Kidney glomerular epithelial cell (primary cell): ENCODE results near the gene APOL6.
"Not testable (repeated sequence)": the region's sequence is repeated elsewhere in the genome, so short reads cannot be mapped to it uniquely, and the experiment has no call there.

Experiments used
- DNase-seq: peaks from one replicate; lab custom pipeline; 2025; lab: John Stamatoyannopoulos, UW

APOL6 gene

GRCh38 chr22:35677460-35678187 is 29.4 kb downstream of the APOL6 start:
- DNase-seq = no peak

- DNase-seq = no peak
Measured at GRCh38 chr22:35678836-35679235, 30.6 kb downstream of the APOL6 start.

GRCh38 chr22:35679492-35679891 is 31.2 kb downstream of the APOL6 start:
- not testable (repeated sequence) for DNase-seq

- DNase-seq = no peak
Measured at GRCh38 chr22:35681454-35682052, 33.3 kb downstream of the APOL6 start.

GRCh38 chr22:35683560-35683959 is 35.3 kb downstream of the APOL6 start:
- DNase-seq = no peak

GRCh38 chr22:35684270-35684700 is 36.0 kb downstream of the APOL6 start:
- DNase-seq = no peak

GRCh38 chr22:35684732-35685131 is 36.5 kb downstream of the APOL6 start:
- DNase-seq = no peak

- no peak for DNase-seq
Measured at GRCh38 chr22:35685731-35686130, 37.5 kb downstream of the APOL6 start.

GRCh38 chr22:35686298-35686697 is 38.1 kb downstream of the APOL6 start:
- no peak for DNase-seq

GRCh38 chr22:35687461-35687860 is 39.2 kb downstream of the APOL6 start:
- no peak for DNase-seq

- DNase-seq = no peak
Measured at GRCh38 chr22:35688913-35689675, 40.8 kb downstream of the APOL6 start.

GRCh38 chr22:35690001-35690400 is 41.8 kb downstream of the APOL6 start:
- DNase-seq = no peak

- no peak for DNase-seq
Measured at GRCh38 chr22:35695202-35695601, 47.0 kb downstream of the APOL6 start.

- no peak for DNase-seq
Measured at GRCh38 chr22:35697142-35697541, 48.9 kb downstream of the APOL6 start.

- not testable (repeated sequence) for DNase-seq
Measured at GRCh38 chr22:35699852-35700251, 51.6 kb downstream of the APOL6 start.

- no peak for DNase-seq
Measured at GRCh38 chr22:35703861-35704584, 55.8 kb downstream of the APOL6 start.

GRCh38 chr22:35705141-35705540 is 56.9 kb downstream of the APOL6 start:
- DNase-seq = peak; percentile 6

GRCh38 chr22:35708453-35708852 is 60.2 kb downstream of the APOL6 start:
- DNase-seq = no peak

GRCh38 chr22:35708917-35709316 is 60.7 kb downstream of the APOL6 start:
- DNase-seq = no peak

GRCh38 chr22:35711336-35711735 is 63.1 kb downstream of the APOL6 start:
- no peak for DNase-seq

- DNase-seq = no peak
Measured at GRCh38 chr22:35712672-35713071, 64.4 kb downstream of the APOL6 start.

GRCh38 chr22:35717572-35717971 is 69.3 kb downstream of the APOL6 start, which contains the start of gene APOL5:
TSS of gene APOL5 (plus strand) at chr22:35717872. CDS start at chr22:35717872, 0 bp downstream.
- no peak for DNase-seq
